ENCODE results near the gene DPF3.

Gene DPF3

DNA sequence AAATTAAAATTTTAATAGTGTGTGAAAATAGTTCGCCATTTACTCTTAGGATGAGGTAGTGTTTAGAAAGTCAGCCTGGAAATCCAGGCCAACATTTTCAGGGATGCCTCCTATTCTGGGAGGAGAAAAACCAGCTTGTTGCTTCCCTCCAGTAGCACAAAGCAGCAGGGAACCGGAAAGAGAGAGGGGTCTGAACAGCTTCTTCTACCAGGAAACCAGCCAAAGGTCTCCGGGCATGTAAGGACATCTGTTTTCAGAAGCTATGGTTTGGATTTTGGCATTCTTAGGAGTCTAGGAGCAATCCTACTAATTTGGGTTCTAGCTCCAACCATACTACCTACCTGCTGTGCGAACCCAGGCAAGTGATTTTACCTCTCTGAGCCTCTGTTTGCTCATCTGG lies 85.3 kb downstream of the DPF3 start:
- POLR2A ChIA-PET, result no interaction called here
- CTCF ChIA-PET, result interaction anchor here (1.1 to 1.2 kb wide), 2 partner anchors 34 to 175 kb away, joined by 3 read pairs; no protein-coding TSS in a partner anchor
- TF ChIP-seq, protein P1, sequence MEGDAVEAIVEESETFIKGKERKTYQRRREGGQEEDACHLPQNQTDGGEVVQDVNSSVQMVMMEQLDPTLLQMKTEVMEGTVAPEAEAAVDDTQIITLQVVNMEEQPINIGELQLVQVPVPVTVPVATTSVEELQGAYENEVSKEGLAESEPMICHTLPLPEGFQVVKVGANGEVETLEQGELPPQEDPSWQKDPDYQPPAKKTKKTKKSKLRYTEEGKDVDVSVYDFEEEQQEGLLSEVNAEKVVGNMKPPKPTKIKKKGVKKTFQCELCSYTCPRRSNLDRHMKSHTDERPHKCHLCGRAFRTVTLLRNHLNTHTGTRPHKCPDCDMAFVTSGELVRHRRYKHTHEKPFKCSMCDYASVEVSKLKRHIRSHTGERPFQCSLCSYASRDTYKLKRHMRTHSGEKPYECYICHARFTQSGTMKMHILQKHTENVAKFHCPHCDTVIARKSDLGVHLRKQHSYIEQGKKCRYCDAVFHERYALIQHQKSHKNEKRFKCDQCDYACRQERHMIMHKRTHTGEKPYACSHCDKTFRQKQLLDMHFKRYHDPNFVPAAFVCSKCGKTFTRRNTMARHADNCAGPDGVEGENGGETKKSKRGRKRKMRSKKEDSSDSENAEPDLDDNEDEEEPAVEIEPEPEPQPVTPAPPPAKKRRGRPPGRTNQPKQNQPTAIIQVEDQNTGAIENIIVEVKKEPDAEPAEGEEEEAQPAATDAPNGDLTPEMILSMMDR (IDR thresholded peaks at IDR 0.05; ENCODE audit: control extremely low read depth, extremely low read depth, low read depth, missing control alignments), result no peak
- DNase-seq (ENCODE audit: extremely low spot score), result no peak

DNA sequence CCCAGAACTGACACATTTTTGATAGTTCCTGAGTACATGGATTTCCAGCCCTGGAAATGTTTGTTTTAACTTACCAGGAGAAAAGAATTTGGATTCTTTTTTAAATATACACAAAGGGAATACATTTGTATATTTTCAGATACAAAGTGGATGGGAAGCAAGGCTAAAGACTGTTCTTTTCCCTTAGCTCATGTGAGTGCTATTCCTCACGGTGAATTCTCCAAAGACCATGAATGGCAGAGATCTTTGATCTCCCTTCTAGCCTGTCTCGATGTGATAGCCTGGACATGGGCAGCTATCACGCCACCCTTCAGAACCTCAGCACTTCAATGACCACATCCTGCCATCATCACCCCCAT lies 91.3 kb downstream of the DPF3 start:
- POLR2A ChIA-PET, result no interaction called here
- TF ChIP-seq, protein P1 (IDR thresholded peaks at IDR 0.05; ENCODE audit: control extremely low read depth, extremely low read depth, low read depth, missing control alignments), result no peak
- DNase-seq (ENCODE audit: extremely low spot score), result no peak

DNA sequence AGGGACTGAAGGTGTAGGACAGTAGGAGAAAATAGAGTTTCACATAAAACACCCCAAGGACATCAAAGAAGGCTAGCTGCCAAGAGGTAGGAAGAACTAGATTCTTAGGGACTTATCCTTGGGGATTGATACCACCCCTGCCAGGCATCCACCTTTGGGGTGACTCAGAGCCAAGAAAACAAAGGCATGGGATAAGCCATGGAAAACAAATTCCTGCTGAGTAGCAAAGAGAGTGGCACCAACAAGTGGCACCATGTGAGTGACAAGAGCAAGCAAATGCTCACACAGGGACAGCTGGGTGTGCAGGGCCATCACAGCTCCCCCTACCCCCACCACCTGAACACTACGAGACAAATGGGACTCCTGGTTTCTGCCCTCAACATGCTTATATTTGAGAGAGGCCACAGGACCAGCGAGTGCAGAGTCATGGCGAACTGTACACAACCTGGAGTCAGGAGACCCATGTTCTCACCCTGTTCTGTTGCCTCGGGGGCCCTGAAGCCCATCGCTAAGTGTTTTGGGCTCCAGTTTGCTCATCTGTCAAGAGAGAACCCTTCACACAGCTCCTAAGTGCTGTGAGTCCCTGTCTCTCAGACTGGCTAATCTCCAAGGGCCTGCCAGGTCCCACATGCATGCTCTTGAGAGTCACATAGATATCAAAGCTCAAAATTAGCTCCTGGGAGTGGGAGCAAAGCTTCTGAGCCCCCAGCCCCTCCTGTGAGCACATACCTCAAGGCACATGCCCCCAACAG lies 91.9 kb downstream of the DPF3 start:
- TF ChIP-seq, protein P1 (IDR thresholded peaks at IDR 0.05; ENCODE audit: control extremely low read depth, extremely low read depth, low read depth, missing control alignments), result no peak
- POLR2A ChIA-PET, result no interaction called here
- DNase-seq (ENCODE audit: extremely low spot score), result no peak
- CTCF ChIA-PET, result interaction anchor here (1.0 kb wide), 1 partner anchor 32 kb away, joined by 3 read pairs; no protein-coding TSS in a partner anchor

More for the DNA sequence above, 91.3 kb downstream of the DPF3 start:
- CTCF ChIA-PET, result no interaction called here

DNA sequence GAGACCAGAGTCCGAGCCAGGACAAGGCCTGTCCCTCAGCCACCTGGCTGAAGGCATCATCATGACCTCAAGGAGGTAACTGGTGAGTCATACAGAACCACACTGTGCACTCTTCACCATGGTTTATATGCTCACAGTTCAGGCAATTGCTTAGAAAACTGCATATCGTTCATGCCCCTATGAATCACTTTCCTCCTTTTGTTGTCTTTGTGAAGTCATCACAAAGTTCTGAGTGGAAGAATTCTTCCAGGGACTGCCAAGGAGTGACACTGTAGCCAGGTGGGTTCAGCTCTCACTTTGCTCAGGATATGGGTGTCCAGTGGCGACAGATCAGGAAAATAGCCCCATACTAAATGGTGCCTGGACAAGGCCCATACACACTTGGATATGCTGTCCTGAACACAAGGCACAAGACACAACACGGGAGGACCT lies 92.5 kb downstream of the DPF3 start:
- CTCF ChIA-PET, result interaction anchor here (1.0 kb wide), 1 partner anchor 31 kb away, joined by 3 read pairs; no protein-coding TSS in a partner anchor
- TF ChIP-seq, protein P1 (IDR thresholded peaks at IDR 0.05; ENCODE audit: control extremely low read depth, extremely low read depth, low read depth, missing control alignments), result no peak
- DNase-seq (ENCODE audit: extremely low spot score), result no peak
- POLR2A ChIA-PET, result no interaction called here

DNA sequence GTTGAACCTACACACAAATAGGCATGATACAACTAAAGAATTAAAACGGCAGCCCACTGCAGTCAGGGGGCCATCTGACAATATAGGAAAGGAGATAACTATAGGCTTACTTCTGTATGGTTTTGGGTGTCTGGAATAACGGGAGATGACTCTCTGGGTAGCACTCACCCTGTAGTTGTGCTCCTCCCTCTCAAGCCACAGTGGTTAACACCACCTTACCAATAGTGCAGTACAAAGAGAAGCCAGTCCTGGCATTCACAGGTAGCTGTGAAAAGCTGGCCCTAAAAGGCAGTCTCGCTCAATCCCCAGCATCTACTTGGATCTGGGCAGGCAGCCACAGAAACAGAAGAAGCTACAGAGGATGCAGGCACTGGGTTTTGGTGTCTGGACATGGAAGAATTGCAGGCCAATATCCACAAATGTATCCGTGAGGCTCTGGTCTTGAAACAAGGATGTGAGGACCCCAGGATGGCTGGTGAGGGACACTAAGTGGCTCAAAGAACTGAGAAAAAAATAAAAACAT lies 93.0 kb downstream of the DPF3 start:
- ChIA-PET POLR2A (no interaction called here), CTCF (interaction anchor here (1.0 kb wide), 1 partner anchor 31 kb away, joined by 3 read pairs; no protein-coding TSS in a partner anchor)
- TF ChIP-seq, protein P1 (IDR thresholded peaks at IDR 0.05; ENCODE audit: control extremely low read depth, extremely low read depth, low read depth, missing control alignments), result no peak
- DNase-seq (ENCODE audit: extremely low spot score), result no peak

DNA sequence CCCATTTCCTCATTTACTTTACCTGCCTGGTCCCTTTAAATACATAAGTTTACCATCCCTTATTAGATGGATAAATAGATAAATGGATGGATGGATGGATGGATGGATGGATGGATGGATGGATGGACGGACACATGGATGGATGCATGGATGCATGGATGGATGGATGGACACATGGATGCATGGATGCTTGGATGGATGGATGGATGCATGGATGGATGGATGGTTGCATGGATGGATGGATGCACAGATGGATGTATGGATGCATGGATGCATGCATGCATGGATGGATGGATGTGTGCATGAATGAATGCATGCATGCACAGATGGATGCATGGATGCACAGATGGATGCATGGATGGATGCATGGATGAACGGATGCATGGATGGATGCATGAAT lies 93.6 kb downstream of the DPF3 start:
- DNase-seq (ENCODE audit: extremely low spot score), result no peak
- TF ChIP-seq, protein P1 (IDR thresholded peaks at IDR 0.05; ENCODE audit: control extremely low read depth, extremely low read depth, low read depth, missing control alignments), result no peak
- CTCF ChIA-PET, result no interaction called here
- POLR2A ChIA-PET, result no interaction called here

Data from GM10248 (cell line).